ENCODE data around the gene CCDC17.

Gene CCDC17

DNA sequence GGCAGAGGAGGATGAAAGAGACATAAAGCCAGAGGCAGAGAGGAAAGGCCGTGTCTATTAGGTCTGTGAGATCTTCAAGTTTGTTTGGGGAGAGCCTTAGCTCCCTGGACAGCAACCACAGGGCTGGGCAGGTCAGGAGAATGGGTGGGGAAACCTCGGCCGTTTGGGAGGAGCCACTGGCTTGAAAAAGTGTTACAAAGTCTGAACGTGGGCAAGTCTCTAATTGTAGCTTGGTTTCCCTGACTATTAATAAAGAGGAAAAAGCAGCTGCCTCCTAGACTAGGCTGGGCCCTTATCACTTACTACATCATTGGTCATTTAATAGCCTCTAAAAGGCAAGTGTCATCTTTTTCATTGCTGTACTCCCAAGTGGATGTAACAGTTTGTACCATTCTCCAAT lies at the start of gene CCDC17:
Gene CCDC17, minus strand, starts transcription at position 83 of the 400 bp plus-strand sequence. CDS start 145 bp downstream, outside the sequence.
- DNase-seq (ENCODE audit: low read depth): no peak
- TF ChIP-seq, protein P1, sequence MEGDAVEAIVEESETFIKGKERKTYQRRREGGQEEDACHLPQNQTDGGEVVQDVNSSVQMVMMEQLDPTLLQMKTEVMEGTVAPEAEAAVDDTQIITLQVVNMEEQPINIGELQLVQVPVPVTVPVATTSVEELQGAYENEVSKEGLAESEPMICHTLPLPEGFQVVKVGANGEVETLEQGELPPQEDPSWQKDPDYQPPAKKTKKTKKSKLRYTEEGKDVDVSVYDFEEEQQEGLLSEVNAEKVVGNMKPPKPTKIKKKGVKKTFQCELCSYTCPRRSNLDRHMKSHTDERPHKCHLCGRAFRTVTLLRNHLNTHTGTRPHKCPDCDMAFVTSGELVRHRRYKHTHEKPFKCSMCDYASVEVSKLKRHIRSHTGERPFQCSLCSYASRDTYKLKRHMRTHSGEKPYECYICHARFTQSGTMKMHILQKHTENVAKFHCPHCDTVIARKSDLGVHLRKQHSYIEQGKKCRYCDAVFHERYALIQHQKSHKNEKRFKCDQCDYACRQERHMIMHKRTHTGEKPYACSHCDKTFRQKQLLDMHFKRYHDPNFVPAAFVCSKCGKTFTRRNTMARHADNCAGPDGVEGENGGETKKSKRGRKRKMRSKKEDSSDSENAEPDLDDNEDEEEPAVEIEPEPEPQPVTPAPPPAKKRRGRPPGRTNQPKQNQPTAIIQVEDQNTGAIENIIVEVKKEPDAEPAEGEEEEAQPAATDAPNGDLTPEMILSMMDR (IDR thresholded peaks at IDR 0.05; ENCODE audit: low read length, missing control alignments): no peak
- no peak within 1 kb of the TSS for H3K4me3 ChIP-seq (replicated peaks; ENCODE audit: low read depth, low read length)

- no peak for DNase-seq (ENCODE audit: low read depth)
- no peak overlapping the region for H3K4me3 ChIP-seq (replicated peaks; ENCODE audit: low read depth, low read length)
- TF ChIP-seq, protein P1 (IDR thresholded peaks at IDR 0.05; ENCODE audit: low read length, missing control alignments): no peak
These were observed 46.2 kb upstream of the CCDC17 start for GRCh38 chr1:45669859-45670655.

DNA sequence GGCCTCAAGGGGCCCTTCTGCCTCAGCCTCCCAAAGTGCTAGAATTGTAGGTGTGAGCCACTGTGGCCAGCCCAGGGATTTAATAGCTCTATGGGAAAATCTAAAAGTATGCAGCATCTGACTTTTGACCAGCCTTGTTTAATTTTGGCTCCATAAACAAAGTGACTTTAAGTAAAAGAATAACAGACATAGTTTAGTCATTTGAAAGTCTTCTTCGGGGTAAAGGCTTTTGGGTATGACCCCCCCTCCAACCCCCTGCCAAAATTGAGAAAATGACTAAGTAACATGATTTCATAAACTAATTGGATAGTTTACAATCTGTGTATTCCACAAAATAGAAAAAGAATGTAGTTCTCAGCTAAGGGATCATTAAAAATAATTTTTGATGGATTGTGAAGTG lies 45.5 kb upstream of the CCDC17 start:
- TF ChIP-seq, protein P1 (IDR thresholded peaks at IDR 0.05; ENCODE audit: low read length, missing control alignments): no peak
- no peak overlapping the region for H3K4me3 ChIP-seq (replicated peaks; ENCODE audit: low read depth, low read length)
- DNase-seq (ENCODE audit: low read depth): no peak

DNA sequence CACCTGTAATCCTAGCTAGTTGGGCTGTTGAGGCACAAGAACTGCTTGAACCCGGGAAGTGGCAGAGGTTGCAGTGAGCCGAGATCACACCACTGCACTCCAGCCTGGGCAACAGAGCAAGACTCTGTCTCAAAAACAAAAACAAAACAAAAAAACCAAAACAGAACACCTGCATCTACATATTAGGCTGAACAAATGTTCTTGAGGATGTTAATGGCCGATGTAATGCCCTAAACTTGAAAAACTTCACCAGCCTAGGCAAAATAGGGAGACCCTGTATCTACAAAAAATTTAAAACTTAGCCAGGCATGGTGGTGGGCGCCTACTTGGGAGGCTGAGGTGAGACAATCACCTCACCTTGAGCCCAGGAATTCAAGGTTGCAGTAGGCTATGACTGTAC lies 44.7 kb upstream of the CCDC17 start:
- H3K4me3 ChIP-seq (replicated peaks; ENCODE audit: low read depth, low read length): no peak overlapping the region
- TF ChIP-seq, protein P1 (IDR thresholded peaks at IDR 0.05; ENCODE audit: low read length, missing control alignments): no peak
- no peak for DNase-seq (ENCODE audit: low read depth)

DNA sequence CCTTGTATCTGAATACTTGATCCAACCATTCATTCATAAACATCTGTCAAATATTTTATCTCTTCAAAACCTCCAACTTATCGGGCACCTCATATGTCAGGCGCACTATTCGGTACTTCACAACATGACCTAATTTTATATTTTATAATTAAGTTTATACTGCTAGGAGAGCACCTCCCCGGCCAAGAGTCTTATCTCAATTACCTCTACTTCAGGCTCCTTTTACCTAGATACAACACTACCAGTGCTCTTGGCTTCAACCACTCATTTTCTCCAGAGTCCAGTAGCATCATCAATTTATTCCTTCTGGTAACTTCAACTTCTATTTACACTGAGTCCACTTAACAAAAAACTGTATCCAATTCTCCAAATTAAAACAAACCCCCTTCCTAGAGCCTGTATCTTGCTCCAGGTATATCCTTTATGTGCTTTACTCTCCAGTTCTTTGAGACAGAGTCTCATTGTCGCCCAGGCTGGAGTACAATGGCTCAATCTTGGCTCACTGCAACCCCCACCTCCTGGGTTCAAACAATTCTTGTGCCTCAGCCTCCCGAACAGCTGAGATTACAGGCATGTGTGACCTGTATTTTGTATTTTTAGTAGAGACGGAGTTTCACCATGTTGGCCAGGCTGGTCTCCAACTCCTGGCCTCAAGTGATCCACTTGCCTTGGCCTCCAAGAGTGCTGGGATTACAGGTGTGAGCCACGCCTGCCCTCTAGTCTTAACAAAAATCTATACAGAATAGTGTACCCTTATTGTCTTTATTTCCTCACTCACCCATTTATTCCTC lies 43.7 kb upstream of the CCDC17 start:
- DNase-seq (ENCODE audit: low read depth): no peak
- no peak overlapping the region for H3K4me3 ChIP-seq (replicated peaks; ENCODE audit: low read depth, low read length)
- TF ChIP-seq, protein P1 (IDR thresholded peaks at IDR 0.05; ENCODE audit: low read length, missing control alignments): no peak

DNA sequence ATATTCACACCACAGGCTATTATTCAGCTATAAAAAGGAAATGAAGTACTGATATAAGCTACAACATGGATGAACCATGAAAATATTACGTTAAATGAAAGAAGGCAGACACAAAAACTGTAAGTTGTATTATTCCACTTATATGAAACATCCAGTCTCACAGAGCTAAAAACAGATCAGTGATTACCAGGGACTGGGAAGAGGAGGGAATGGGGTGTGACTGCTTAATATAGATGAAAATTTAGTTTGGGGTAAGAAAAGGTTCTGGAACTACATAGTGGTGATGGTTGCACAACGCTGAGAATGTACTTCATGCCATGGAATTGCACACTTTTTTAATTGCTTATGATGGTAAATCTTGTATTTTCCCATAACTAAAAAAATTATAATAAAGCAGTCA lies 43.0 kb upstream of the CCDC17 start:
- TF ChIP-seq, protein P1 (IDR thresholded peaks at IDR 0.05; ENCODE audit: low read length, missing control alignments): no peak
- DNase-seq (ENCODE audit: low read depth): no peak
- H3K4me3 ChIP-seq (replicated peaks; ENCODE audit: low read depth, low read length): no peak overlapping the region
